SK-N-DZ (cell line): ENCODE results near the gene NHSL2.

Experiments used
- DNase-seq: peaks from one replicate; pipeline ENCODE4 v3.0.0-alpha.2; 2015; ENCODE audit warnings: low spot score

Gene NHSL2

GRCh38 chrX:72128183-72128834 lies 217.7 kb downstream of the NHSL2 start:
- no peak for DNase-seq

GRCh38 chrX:72128881-72129280 lies 218.2 kb downstream of the NHSL2 start:
- DNase-seq, result peak; percentile 52

GRCh38 chrX:72129661-72130060 lies 219.0 kb downstream of the NHSL2 start:
- DNase-seq, result no peak

GRCh38 chrX:72130156-72130761 lies 219.6 kb downstream of the NHSL2 start:
- no peak for DNase-seq

GRCh38 chrX:72130762-72131250 lies 220.2 kb downstream of the NHSL2 start:
- DNase-seq, result no peak

- peak; percentile 93 for DNase-seq
These were observed 221.0 kb downstream of the NHSL2 start, which contains the start of gene RTL5 for GRCh38 chrX:72131317-72132294. TSS of gene RTL5 (minus strand) at chrX:72131915.

GRCh38 chrX:72132456-72132855 lies 221.8 kb downstream of the NHSL2 start:
- no peak for DNase-seq

- no peak for DNase-seq
These were observed 223.4 kb downstream of the NHSL2 start for GRCh38 chrX:72133851-72134546.

GRCh38 chrX:72137846-72138495 lies 227.3 kb downstream of the NHSL2 start:
- DNase-seq, result no peak

- DNase-seq, result no peak
These were observed 228.9 kb downstream of the NHSL2 start for GRCh38 chrX:72139538-72139937.

GRCh38 chrX:72141372-72142004 lies 230.8 kb downstream of the NHSL2 start:
- DNase-seq, result no peak

- peak; percentile 93 for DNase-seq
These were observed 231.6 kb downstream of the NHSL2 start for GRCh38 chrX:72142094-72142793.

GRCh38 chrX:72142794-72143608 lies 232.4 kb downstream of the NHSL2 start:
- DNase-seq, result peak; percentile 74

GRCh38 chrX:72143609-72143907 lies 232.9 kb downstream of the NHSL2 start:
- no peak for DNase-seq

GRCh38 chrX:72145181-72145580 lies 234.5 kb downstream of the NHSL2 start:
- DNase-seq, result no peak

- DNase-seq, result no peak
These were observed 235.9 kb downstream of the NHSL2 start for GRCh38 chrX:72146527-72146926.

GRCh38 chrX:72158773-72159172 lies 248.1 kb downstream of the NHSL2 start:
- no peak for DNase-seq

GRCh38 chrX:72159769-72160168 lies 249.1 kb downstream of the NHSL2 start:
- peak; percentile 21 for DNase-seq

GRCh38 chrX:72165551-72165950 lies 254.9 kb downstream of the NHSL2 start:
- no peak for DNase-seq
